ENCODE data around the gene GP1BB.
"Not testable (repeated sequence)": the region's sequence is repeated elsewhere in the genome, so short reads cannot be mapped to it uniquely, and the experiment has no call there.

GP1BB gene

DNA sequence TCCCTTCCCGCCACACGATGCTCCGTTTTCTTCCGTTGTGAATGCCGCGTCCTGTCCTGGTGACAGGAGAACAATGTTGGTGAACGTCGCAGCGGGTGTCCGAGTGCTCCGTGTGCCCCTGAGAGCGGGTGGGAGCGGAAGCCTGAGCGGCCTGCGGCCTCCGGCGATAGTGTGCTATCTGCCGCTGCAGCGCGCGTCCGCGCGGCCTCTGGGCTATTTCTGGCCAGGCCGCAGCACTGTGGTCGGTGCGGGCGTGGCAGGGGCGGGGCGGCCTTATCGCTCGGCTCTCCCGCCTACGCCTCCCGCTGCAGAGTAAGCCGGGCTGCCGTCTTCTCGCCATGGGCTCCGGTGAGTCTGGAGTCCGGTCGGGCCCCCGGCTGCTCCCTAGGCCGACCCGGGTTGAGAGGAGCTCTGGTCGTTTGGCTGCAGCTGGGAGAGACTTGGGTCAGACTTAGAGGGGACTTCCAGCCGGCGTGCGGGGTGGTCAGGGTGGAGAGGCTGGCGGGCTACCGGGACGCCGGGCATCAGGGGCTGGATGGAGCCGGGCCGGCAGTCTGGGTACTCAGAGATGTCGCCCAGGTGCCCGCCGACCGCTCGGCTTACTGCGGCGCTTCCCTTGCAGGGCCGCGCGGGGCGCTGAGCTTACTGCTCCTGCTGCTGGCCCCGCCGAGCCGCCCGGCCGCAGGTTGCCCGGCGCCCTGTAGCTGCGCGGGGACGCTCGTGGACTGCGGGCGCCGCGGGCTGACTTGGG lies at the start of gene GP1BB:
TSS of gene GP1BB (plus strand) at position 308 of the 751 bp plus-strand sequence. CDS start at position 339, 31 bp downstream.
- DNase-seq: no peak

DNA sequence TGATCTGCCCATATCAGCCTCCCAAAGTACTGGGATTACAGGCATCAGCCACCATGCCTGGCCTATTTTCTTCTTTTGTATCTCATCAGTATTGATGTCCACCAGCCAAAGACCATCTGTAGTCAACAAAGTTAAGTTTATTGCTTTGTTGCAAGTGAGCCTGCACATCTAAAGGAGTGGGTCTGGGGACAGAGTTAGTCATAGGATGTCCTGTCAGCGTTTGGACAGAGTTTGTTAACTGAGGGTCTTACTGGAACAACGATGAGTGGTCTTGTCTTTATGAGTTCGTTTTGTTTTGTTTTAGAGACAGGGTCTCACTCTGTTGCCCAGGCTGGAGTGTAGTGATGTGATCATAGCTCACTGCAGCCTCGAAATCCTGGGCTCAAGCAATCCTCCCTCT lies 49.7 kb upstream of the GP1BB start:
- no peak for DNase-seq

DNA sequence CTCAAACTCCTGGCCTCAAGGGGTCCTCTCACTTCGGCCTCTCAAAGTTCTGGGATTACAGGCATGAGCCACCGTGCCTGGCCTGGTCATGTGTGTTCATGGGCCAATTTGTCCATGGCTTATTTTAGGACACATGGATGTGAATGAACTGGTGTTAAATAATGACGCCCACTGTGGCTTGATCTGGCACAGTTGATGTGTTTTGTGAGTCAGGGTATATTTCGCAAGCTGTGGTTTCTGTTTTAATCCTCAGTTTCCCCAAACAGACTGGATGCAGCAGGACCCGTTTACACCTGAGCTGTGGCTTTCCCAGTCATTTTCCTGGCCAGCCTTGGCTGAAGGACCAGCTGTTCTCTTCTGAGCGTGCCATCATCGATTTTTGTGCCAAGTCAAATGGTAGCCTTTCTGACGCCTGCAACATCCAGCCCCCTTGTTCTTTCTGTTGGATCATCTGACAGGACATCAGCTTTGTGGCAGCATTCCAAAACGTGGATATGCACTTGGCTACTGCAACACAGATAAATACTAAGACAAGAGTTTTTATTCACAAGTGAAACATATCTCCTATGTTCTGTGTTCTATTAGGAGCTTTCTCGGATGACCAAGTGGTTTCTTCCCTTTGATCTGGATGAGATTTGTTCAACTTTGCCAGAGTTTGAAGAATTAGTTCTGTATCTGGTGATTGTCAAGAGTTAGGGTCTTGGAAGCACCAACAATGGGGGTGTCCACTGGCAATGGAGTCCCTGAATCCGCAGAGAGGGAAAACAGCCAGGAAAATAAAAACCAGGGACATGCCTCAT lies 49.0 kb upstream of the GP1BB start:
- no peak for DNase-seq

DNA sequence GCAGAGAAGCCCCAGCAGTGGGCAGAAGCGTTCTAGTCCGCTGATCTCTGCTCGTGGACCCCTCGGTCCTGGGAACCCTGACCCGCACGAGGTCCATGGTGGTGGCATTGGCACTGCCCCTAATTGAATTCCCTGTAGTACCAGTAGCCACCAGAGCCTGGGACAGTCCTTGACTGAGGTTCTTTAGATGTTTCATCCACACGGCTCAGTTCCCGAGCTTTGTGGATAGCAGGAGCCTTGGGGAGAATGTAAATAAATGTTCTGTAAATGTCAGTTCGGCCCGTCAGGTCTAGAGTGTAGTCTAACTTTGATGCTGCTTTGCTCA lies 48.4 kb upstream of the GP1BB start:
- no peak for DNase-seq

DNA sequence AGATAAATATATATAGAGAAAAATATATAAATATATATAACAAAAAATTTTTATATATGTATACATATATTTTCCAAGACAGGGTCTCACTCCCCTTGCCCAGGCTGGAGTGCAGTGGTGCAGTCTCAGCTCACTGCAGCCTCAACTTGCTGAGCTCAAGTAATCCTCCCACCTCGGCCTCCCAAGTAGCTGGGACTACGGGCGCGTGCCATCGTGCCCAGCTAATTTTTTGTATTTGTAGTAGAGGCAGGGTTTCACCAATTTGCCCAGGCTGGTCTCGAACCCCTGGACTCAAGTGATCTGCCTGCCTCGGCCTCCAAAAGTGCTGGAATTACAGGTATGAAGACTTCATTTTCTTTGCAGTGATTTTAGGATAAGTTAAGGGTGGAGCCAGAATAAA lies 47.9 kb upstream of the GP1BB start:
- DNase-seq: no peak

DNA sequence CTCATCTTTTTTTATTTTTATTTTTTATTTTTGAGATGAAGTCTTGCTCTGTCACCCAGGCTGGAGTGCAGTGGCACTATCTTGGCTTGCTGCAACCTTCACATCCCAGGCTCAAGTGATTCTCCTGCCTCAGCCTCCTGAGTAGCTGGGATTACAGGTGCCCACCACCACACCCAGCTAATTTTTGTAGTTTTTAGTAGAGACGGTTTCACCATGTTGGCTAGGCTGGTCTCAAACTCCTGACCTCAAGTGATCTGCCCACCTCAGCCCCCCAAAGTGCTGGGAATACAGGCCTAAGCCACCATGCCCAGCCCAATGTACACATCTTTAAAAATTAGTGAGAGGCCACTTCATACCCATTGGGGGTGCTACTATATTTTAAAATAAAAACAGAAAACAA lies 46.9 kb upstream of the GP1BB start:
- DNase-seq: not testable (repeated sequence)

DNA sequence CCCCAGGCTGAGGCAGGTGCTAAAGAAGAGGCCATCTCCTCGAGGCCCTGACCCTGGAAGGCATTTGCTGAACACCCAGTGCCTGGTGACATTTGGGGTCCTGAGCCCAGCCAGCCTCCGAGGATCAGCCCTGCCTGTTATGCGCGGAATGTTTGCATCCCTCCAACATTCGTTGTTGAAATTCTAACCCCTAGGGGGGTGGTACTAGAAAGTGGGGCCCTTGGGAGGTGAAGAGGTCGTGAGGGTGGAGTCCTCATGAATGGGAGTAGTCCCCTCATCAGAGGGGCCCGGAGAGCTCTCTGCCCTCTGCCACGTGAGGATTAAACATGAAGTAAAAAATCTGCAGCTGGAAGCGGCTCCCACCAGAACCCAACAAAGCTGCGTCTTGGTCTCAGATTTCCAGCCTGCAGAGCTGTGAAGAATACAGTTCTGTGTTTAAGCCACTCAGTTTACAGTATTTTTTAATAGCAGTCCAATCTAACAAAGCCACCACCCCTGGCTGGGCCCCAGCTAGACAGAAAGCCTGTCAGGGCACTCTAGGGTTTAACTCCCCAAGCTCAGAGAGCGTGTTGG lies 44.3 kb upstream of the GP1BB start:
- no peak for DNase-seq

DNA sequence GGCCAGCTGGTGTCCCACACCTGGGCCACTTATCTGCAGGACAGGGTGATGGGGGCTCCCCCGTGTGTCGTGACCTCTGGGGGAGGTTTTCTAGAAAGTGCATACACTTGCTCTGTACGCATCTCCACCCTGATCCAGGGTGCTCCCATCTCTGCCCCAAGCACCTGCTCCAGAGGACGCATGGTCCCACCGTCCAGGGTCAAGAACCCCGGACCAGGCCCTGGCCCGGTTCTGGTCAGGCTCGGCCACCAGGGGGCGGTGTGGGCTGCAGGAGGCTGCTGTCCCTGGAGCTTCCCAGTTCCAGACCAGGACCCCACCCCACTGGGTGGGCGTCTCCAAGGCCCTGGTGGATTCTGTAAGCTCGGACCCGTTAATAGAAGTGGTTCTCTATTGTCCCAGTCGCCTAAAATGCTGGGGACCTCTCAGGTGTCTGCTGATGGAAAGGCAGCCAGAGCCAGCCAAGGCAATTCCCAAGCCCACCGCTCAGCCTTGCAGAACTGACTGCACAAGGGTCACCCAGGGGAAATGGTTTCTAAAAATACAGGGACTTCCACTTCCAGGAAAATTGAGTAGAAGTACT lies 43.7 kb upstream of the GP1BB start:
- DNase-seq: no peak

DNA sequence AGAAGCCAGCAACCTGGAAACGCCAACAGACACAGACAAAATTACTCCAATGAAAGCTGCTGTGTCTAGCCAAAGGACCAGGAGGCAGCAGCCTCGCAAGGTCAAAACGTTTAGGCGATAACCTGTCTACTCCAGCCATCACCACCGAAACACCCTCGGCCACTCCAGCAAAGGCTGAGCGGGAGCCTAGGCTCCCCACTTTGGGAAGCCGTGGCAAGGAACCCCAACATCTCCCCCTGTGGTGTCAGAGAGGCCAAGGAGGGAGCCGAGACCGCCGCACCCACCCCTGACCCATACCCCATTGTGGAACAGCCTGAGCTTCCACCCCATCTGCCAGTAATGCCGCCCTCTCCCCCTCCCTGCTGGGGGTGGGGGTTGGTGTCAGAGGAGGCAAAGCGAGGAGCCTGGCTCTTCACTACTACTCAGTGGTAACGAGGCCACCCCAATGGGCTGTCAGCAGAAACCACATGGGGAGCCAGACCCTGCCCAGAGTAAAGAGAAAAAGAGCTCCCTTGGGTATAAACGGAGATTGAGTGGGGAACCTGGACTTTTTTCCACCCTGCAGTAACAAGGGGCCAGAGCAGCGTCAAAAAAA lies 43.0 kb upstream of the GP1BB start:
- no peak for DNase-seq

DNA sequence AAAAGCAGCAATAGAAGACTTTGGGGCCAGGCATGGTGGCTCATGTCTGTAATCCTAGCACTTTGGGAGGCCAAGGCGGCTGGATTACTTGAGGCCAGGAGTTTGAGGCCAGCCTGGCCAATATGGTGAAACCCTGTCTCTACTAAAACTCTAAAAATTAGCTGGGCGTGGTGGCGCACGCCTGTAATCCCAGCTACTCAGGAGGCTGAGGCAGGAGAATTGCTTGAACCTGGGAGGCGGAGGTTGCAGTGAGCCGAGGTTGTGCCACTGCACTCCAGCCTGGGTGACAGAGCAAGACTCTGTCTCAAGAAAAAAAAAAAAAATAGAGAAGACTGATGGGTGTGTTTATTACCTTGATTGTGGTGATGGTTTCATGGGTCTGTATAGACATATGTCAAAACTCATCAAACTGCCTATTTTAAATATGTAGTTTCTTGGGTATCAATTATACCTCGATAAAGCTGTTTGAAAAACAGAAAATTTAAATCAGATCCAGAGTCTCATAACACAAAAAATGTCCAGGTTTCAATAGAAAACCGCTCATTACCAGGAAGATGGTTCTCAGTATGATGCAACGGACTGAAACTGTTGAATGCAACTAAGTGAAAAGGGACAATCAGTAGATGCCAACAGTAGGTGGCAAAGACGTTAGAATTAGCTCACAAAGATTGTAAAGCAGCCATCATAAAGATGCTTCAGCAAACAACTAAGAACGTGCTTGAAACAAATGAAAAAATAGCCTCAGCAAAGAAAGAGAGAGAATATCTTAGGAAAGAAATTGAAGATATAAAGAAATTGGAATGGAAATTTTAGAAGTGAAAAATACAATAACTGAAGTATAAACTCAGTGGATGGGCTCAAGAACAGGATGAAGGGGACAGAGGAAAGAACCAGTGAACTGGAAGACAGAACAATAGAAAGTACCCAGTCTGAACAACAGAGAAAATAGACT lies 42.2 kb upstream of the GP1BB start:
- no peak for DNase-seq

DNA sequence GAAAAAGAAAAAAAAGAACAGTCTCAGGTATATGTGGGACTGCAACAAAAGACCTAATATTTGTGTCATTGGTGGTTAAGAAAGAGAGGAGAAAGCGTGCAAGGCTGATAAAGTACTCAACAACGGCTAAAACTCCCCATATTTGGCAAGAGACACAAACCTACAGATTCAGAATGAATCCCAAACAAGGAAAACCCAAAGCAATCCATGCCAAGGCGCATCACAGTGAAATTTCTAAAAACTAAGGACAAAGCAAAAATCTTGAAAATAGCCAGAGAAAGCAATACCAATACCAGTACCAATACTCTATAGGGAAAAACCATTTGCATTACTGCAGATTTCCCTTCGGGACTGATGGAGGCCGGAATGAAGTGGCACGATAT lies 41.5 kb upstream of the GP1BB start:
- DNase-seq: no peak

DNA sequence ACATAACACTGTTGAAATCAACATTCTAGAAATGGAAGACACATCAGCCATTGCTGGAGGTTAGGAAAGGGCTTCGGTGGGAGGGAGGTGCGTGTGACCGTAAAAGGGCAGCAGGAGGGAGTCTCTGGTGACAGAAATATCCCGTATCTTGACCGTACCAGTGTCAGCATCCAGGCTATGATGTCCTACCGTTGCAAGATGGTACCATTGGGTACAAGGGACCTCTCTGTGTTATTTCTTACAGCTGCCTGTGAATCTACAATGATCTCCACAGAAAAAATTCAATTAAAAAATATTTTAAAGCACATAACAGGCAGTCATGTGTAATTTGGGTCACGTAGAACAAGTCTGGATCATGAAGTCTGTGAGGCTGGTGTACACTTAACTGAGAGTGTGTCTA lies 36.4 kb upstream of the GP1BB start:
- no peak for DNase-seq

DNA sequence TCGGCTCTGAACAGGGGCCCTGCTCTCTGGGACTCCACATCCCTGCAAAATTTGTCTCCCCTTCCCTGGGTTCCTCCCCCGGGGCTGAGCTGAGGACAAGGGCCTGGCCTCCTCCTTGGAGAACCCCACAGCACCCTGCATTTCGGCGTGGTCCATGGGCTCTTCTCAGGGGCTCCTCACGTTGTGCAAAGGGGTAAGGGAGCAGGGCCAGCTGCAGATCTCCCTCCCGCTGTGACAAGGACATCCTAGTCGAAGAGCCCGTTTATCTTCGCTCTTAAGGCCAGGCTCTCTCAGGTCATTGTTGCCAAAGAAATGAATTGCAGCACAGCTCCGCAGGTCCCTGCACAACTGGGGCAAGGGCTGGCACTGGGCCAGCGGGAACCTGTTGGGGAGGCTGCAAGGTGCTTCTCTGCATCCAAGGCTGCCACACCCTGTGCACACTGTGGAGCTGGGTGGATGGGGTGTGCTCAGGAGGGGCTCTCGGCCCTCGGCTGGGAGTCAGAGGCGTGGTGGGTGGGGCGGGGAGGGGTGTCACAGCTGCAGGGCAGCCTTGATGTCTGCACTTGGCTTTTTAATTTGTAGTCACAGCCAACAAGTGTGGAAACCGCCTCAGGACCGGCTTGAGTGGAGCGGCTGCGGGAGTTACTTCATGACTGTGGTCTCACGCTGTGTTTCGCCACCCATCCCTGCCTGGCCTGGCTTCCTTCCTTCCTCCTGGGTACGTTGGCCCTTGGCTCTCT lies 35.6 kb upstream of the GP1BB start:
- DNase-seq: no peak

DNA sequence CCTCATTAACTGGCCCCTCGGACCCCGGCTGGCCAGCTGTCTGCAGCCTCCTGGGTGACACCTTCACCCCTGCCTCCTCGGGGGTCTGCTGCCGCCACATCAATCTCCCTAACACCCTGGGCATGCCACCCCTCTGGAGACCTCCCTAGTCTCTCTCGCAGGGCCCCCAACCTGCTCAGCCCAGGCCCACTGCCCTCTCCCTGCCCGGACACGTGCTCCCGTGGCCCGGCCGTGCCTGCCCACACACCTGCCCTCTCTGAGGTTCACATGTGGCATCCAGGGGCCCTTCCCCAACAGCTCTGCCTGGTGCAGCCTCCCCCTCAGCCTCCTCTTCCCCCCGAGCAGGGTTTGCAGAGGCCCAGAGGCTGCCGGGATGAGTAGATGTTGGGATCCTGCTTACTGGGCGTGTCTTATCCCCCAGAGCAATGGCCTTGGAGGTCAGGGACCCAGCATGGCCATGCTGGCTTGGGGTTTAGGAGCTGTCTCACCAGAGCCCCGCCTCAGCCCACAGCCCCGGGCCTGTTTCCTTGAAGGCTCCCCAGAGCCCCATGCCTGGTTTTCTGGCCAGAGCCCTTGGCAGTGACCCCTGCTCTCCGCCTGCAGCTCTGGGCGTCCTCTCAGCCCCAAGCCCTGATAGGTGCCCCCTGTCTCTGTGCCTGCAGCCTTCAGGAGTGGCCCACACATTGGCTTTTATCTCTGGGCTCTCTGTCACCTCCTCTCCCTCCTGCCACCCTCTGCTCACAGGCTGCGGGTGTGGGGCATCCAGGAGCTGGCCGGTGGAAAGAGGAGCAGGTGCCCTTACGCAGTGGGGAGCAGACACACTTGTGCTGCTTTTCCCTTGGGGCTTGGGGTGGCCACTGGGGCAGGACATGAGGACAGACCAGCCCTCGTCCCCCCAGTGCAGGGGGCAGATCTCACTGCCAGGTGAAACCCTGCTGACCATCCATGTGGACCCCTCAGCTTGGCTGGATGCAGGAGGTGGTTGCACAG lies 34.7 kb upstream of the GP1BB start:
- DNase-seq: no peak

DNA sequence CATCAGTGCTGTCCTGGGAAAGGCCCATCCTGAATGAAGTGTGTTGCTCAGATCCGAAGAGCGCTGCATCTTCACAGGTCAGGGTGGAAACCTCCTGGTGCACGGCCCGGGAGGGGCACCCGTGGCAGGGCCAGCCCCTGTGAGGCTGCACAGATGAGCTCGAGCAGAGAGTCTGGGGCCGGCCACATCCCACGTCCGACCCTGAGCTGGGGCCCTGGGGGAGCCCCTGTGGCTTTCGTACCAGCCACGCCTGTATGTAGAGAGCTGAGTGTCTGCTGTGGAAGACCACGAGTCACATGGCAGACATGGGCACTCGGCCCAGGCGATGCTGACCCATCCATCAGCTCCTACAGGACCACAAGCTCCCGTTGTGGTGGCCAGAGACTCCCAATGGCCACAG lies 33.9 kb upstream of the GP1BB start:
- DNase-seq: no peak

DNA sequence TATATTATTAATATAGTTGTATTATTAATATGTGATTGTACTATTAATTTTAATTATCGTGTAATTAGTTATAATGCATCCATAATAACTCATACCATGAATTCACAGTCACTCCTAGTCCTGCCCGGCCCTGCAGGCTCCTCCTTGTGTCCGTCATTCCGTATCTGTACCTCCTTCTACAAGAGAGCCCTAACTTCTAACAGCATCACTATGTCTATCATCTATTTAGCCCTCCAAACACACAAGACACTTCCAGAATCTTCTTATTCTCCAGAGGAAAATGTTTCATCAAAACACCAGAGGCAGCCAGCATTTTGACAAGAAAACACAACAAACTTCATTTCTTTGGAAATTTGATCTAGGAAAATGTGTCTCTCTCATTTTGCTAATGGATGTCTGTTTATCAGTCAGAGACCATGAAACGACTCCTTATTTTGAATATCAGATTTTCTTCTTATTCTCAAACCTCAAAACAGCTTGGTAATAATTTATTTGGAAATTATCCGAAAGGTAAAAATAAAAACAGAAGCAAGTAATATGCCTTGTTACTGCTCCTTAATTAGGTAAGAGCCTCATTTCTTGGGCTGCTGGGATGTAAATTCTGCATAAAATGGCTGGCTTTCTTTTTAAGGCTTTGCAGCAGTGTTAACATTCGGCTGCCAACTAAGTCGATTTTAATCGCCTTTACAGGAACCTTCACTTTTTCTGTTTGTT lies 32.2 kb upstream of the GP1BB start:
- DNase-seq: no peak

DNA sequence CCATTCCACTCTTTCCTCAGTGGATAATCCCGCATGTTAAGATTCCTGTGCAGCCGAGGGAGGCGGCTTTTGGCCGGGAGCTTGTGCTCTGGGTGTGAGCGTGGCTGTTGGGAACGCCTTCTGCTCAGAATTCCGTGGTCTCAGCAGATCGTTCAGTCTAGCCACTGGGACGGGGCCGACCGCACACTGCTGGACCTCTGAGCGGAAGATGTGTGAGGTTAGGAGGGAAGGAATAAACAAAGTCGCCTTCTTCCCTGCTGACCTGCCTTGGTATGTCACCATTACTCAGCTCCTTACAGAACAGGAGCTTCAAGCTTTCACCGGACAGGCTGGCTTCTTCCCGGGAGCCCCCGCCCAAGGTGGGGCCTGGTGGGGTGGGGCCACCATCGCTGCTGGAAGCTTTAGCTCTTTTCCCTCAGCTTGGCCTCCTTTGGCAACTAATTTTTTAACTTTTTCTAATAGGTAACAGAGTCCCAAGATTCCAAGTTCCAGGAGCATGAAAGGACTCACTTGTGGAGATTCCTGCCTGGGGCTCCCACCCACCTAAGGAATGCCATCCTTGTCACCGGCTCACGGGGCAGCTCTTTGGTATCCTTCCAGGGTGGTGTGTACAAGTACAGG lies 31.5 kb upstream of the GP1BB start:
- no peak for DNase-seq

DNA sequence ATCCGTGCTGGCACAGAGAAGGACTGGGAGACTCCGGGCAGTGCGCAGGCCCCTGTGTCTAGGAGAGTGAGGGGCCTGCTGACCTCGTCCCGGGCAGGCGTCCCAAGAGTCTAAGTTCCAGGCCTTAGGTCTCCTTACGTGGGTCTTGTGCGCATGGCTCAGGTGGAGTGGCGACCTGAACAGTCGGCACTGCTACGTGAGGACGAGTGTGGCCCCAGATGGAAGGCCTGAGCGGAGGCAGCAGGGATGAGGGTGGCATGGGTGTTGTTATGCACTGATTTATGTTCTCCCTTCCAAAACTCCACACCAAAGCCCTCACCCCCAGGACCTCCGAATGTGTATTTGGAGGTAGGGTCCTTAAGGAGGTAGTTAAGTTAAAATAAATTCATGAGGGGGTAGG lies 29.8 kb upstream of the GP1BB start:
- no peak for DNase-seq
